Stomach smooth muscle (tissue), 2 donors: ENCODE measurements around the gene TEKT3.

Source experiments
- H3K27ac ChIP-seq: one replicate; pipeline ENCODE4 v1.7.0; 2013; ENCODE audit warnings: mild to moderate bottlenecking, low read length, inconsistent platforms
- H3K27me3 ChIP-seq, 2 donors: one replicate each; pipeline ENCODE4 v1.7.0; 2013; ENCODE audit warnings: low read length in 2 of 2; ENCODE audit not compliant: insufficient read depth in 2 of 2, control insufficient read depth in 1 of 2
- H3K36me3 ChIP-seq, 2 donors: one replicate each; pipeline ENCODE4 v1.7.0; 2013; ENCODE audit warnings: low read length in 2 of 2; ENCODE audit not compliant: control insufficient read depth in 2 of 2, insufficient read depth in 2 of 2
- H3K4me1 ChIP-seq: one replicate; pipeline ENCODE4 v1.7.0; 2013; ENCODE audit warnings: low read length; ENCODE audit not compliant: control insufficient read depth, insufficient read depth
- H3K4me3 ChIP-seq, 2 donors: one replicate each; pipeline ENCODE4 v1.7.0; 2013; ENCODE audit warnings: low read length in 2 of 2
- H3K9ac ChIP-seq, 2 donors: one replicate each; pipeline ENCODE4 v1.7.0; 2013; ENCODE audit warnings: low read length in 2 of 2, mild to moderate bottlenecking in 1 of 2
- H3K9me3 ChIP-seq, 2 donors: one replicate each; pipeline ENCODE4 v1.7.0; 2013; ENCODE audit warnings: low read length in 2 of 2; ENCODE audit not compliant: control insufficient read depth in 2 of 2
- donor health status: healthy.
- donor health status: Pancreatic carcinoma.

Gene TEKT3

GRCh38 chr17:15377200-15377599 is 35.8 kb upstream of the TEKT3 start:
- Histone ChIP-seq H3K9me3 (no peaks in the 10 kb centered on the region), H3K27me3 (no peaks in the 10 kb centered on the region), H3K4me3 (no peak overlapping the region), H3K4me1 (no peaks in the 10 kb centered on the region), H3K9ac (no peak overlapping the region), H3K36me3 (no peaks in the 10 kb centered on the region), H3K27ac (no peak overlapping the region)

GRCh38 chr17:15371376-15372130 is 30.2 kb upstream of the TEKT3 start:
- Histone ChIP-seq H3K36me3 (no peaks in the 10 kb centered on the region), H3K4me1 (no peaks in the 10 kb centered on the region), H3K27me3 (no peaks in the 10 kb centered on the region), H3K9me3 (no peaks in the 10 kb centered on the region), H3K27ac (no peak overlapping the region), H3K9ac (no peak overlapping the region), H3K4me3 (no peak overlapping the region)

GRCh38 chr17:15368600-15368999 is 27.2 kb upstream of the TEKT3 start:
- Histone ChIP-seq H3K27ac (no peak overlapping the region), H3K9ac (no peak overlapping the region), H3K36me3 (no peaks in the 10 kb centered on the region), H3K4me1 (no peaks in the 10 kb centered on the region), H3K27me3 (no peaks in the 10 kb centered on the region), H3K4me3 (no peak overlapping the region), H3K9me3 (no peaks in the 10 kb centered on the region)

- Histone ChIP-seq H3K9ac (no peak overlapping the region), H3K9me3 (no peaks in the 10 kb centered on the region), H3K27me3 (no peaks in the 10 kb centered on the region), H3K27ac (no peak overlapping the region), H3K4me3 (no peak overlapping the region), H3K36me3 (no peaks in the 10 kb centered on the region), H3K4me1 (no peaks in the 10 kb centered on the region)
Measured at GRCh38 chr17:15366026-15366425, 24.6 kb upstream of the TEKT3 start.

GRCh38 chr17:15364615-15365014 is 23.2 kb upstream of the TEKT3 start:
- Histone ChIP-seq H3K4me1 (no peaks in the 10 kb centered on the region), H3K9me3 (no peaks in the 10 kb centered on the region), H3K27me3 (no peaks in the 10 kb centered on the region), H3K9ac (no peak overlapping the region), H3K27ac (no peak overlapping the region), H3K4me3 (no peak overlapping the region), H3K36me3 (no peaks in the 10 kb centered on the region)

- H3K36me3 ChIP-seq: no peaks in the 10 kb centered on the region
- no peaks in the 10 kb centered on the region for H3K9me3 ChIP-seq
- no peaks in the 10 kb centered on the region for H3K4me1 ChIP-seq
- no peak overlapping the region for H3K27ac ChIP-seq
- no peak overlapping the region for H3K4me3 ChIP-seq
- H3K9ac ChIP-seq: no peak overlapping the region
- no peaks in the 10 kb centered on the region for H3K27me3 ChIP-seq
Measured at GRCh38 chr17:15363702-15364101, 22.3 kb upstream of the TEKT3 start.

GRCh38 chr17:15361592-15361991 is 20.2 kb upstream of the TEKT3 start:
- no peaks in the 10 kb centered on the region for H3K9me3 ChIP-seq
- H3K4me3 ChIP-seq: no peak overlapping the region
- H3K27ac ChIP-seq: no peak overlapping the region
- H3K36me3 ChIP-seq: no peaks in the 10 kb centered on the region
- no peaks in the 10 kb centered on the region for H3K27me3 ChIP-seq
- no peaks in the 10 kb centered on the region for H3K4me1 ChIP-seq
- H3K9ac ChIP-seq: no peak overlapping the region

- H3K9me3 ChIP-seq: no peaks in the 10 kb centered on the region
- H3K4me3 ChIP-seq: no peak overlapping the region
- H3K4me1 ChIP-seq: no peaks in the 10 kb centered on the region
- H3K36me3 ChIP-seq: no peaks in the 10 kb centered on the region
- H3K27me3 ChIP-seq: no peaks in the 10 kb centered on the region
- no peak overlapping the region for H3K27ac ChIP-seq
- no peak overlapping the region for H3K9ac ChIP-seq
Measured at GRCh38 chr17:15361151-15361550, 19.8 kb upstream of the TEKT3 start.

GRCh38 chr17:15354256-15354655 is 12.9 kb upstream of the TEKT3 start:
- H3K27ac ChIP-seq: no peak overlapping the region
- H3K4me1 ChIP-seq: peaks cover 10% of the 10 kb centered on the region
- no peak overlapping the region for H3K9ac ChIP-seq
- H3K27me3 ChIP-seq: no peaks in the 10 kb centered on the region
- H3K36me3 ChIP-seq: no peaks in the 10 kb centered on the region
- H3K4me3 ChIP-seq: no peak overlapping the region
- no peaks in the 10 kb centered on the region for H3K9me3 ChIP-seq

- no peak overlapping the region for H3K4me3 ChIP-seq
- no peaks in the 10 kb centered on the region for H3K36me3 ChIP-seq
- H3K9ac ChIP-seq: no peak overlapping the region
- no peaks in the 10 kb centered on the region for H3K9me3 ChIP-seq
- peaks cover 10% of the 10 kb centered on the region for H3K4me1 ChIP-seq
- no peaks in the 10 kb centered on the region for H3K27me3 ChIP-seq
- peak overlapping the region; percentile 90 for H3K27ac ChIP-seq
Measured at GRCh38 chr17:15351925-15352324, 10.5 kb upstream of the TEKT3 start.

- Histone ChIP-seq H3K9ac (peak overlapping the region; percentile 10 to 21), H3K27me3 (no peaks in the 10 kb centered on the region), H3K4me1 (peaks cover 10% of the 10 kb centered on the region), H3K4me3 (peak overlapping the region; percentile 1 to 58), H3K9me3 (no peaks in the 10 kb centered on the region), H3K36me3 (no peaks in the 10 kb centered on the region), H3K27ac (peak overlapping the region; percentile 90)
Measured at GRCh38 chr17:15351478-15351840, 10.1 kb upstream of the TEKT3 start.
